ENCODE data around the gene KDSR. TPM values are rescaled to one million over a fixed set of nuclear protein-coding genes. Genes with fewer than 3 reads are reported as not detected.
A peak's percentile ranks its signal among the peaks of the same experiment; 100 is the strongest.

The KDSR gene
- total RNA-seq, 1 donor from 2014 or later: 50.2 TPM

DNA sequence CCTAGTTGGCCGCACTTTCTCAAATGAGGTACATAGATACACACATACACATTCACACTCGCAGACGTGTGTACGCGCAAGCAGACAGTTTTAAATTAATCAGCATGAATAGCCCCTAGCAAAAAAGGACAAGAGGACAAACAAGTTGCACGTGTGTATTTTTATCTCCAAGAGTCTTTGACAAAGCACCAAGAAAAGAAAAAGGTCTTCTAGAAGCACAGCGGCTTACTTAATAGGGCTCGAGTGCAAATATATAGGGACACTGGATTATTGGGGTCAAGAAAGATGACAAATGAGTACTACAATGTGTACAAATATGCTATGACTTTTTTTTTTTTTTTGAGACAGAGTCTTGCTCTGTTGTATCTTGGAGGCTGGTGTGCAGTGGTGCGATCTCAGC, 45.7 kb downstream of the KDSR start:
- peaks cover 21% of the 10 kb centered on the region for H3K27me3 Mint-ChIP-seq
- no peaks in the 10 kb centered on the region for H3K36me3 Mint-ChIP-seq
- peaks cover 32% of the 10 kb centered on the region for H3K4me1 Mint-ChIP-seq (ENCODE audit: unreplicated experiment)
- H3K27ac Mint-ChIP-seq: peak overlapping the region; percentile 90
- peak overlapping the region; percentile 83 for H3K4me3 Mint-ChIP-seq
- no peaks in the 10 kb centered on the region for H3K9me3 Mint-ChIP-seq
- TF ChIP-seq, protein P1, sequence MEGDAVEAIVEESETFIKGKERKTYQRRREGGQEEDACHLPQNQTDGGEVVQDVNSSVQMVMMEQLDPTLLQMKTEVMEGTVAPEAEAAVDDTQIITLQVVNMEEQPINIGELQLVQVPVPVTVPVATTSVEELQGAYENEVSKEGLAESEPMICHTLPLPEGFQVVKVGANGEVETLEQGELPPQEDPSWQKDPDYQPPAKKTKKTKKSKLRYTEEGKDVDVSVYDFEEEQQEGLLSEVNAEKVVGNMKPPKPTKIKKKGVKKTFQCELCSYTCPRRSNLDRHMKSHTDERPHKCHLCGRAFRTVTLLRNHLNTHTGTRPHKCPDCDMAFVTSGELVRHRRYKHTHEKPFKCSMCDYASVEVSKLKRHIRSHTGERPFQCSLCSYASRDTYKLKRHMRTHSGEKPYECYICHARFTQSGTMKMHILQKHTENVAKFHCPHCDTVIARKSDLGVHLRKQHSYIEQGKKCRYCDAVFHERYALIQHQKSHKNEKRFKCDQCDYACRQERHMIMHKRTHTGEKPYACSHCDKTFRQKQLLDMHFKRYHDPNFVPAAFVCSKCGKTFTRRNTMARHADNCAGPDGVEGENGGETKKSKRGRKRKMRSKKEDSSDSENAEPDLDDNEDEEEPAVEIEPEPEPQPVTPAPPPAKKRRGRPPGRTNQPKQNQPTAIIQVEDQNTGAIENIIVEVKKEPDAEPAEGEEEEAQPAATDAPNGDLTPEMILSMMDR (conservative IDR thresholded peaks at IDR 0.05): no peak
- DNase-seq (ENCODE audit: extremely low spot score, unreplicated experiment): no peak

- H3K4me3 Mint-ChIP-seq: peak overlapping the region; percentile 83
- peak overlapping the region; percentile 90 for H3K27ac Mint-ChIP-seq
- TF ChIP-seq, protein P1 (conservative IDR thresholded peaks at IDR 0.05): no peak
- H3K4me1 Mint-ChIP-seq (ENCODE audit: unreplicated experiment): peaks cover 32% of the 10 kb centered on the region
- H3K27me3 Mint-ChIP-seq: peaks cover 21% of the 10 kb centered on the region
- H3K9me3 Mint-ChIP-seq: no peaks in the 10 kb centered on the region
- H3K36me3 Mint-ChIP-seq: no peaks in the 10 kb centered on the region
- DNase-seq (ENCODE audit: extremely low spot score, unreplicated experiment): no peak
Measured at GRCh38 chr18:63320975-63321265, 46.1 kb downstream of the KDSR start.

- Mint-ChIP-seq H3K27me3 (peaks cover 21% of the 10 kb centered on the region), H3K4me1 (ENCODE audit: unreplicated experiment) (peaks cover 32% of the 10 kb centered on the region), H3K4me3 (peak overlapping the region; percentile 83), H3K27ac (peak overlapping the region; percentile 90), H3K9me3 (no peaks in the 10 kb centered on the region), H3K36me3 (no peaks in the 10 kb centered on the region)
- DNase-seq (ENCODE audit: extremely low spot score, unreplicated experiment): peak; percentile 79
- TF ChIP-seq, protein P1 (conservative IDR thresholded peaks at IDR 0.05): peak; percentile 10
Measured at GRCh38 chr18:63320123-63320974, 46.7 kb downstream of the KDSR start.

- peaks cover 32% of the 10 kb centered on the region for H3K4me1 Mint-ChIP-seq (ENCODE audit: unreplicated experiment)
- peaks cover 21% of the 10 kb centered on the region for H3K27me3 Mint-ChIP-seq
- no peaks in the 10 kb centered on the region for H3K36me3 Mint-ChIP-seq
- peak within 1 kb of the TSS; percentile 99 for H3K4me3 Mint-ChIP-seq
- TF ChIP-seq, protein P1 (conservative IDR thresholded peaks at IDR 0.05): no peak
- H3K27ac Mint-ChIP-seq: peak within 1 kb of the TSS; percentile 96
- DNase-seq (ENCODE audit: extremely low spot score, unreplicated experiment): peak; percentile 69
- H3K9me3 Mint-ChIP-seq: no peaks in the 10 kb centered on the region
Measured at GRCh38 chr18:63319383-63320122, 47.5 kb downstream of the KDSR start, which contains the start of gene BCL2. Gene BCL2, minus strand, starts transcription at chr18:63319769.

DNA sequence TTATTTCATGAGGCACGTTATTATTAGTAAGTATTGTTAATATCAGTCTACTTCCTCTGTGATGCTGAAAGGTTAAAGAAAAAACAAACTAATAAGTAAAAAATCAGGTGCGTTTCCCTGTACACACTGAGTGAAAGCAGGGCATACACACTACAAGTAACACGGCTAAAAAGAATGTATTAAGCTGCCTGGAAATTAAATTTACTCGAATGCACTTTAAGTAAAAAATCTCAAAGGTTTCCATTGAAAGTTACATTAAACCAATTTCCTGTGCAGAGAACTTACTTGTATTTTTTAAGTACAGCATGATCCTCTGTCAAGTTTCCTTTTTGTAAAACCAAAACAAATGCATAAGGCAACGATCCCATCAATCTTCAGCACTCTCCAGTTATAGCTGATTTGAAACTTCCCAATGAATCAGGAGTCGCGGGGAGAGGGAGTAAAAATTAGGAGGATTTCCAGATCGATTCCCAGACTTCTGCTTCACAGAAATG, 48.1 kb downstream of the KDSR start:
- no peaks in the 10 kb centered on the region for H3K9me3 Mint-ChIP-seq
- H3K27ac Mint-ChIP-seq: peak overlapping the region; percentile 96
- H3K27me3 Mint-ChIP-seq: peaks cover 21% of the 10 kb centered on the region
- DNase-seq (ENCODE audit: extremely low spot score, unreplicated experiment): no peak
- TF ChIP-seq, protein P1 (conservative IDR thresholded peaks at IDR 0.05): no peak
- H3K4me1 Mint-ChIP-seq (ENCODE audit: unreplicated experiment): peaks cover 32% of the 10 kb centered on the region
- H3K36me3 Mint-ChIP-seq: no peaks in the 10 kb centered on the region
- H3K4me3 Mint-ChIP-seq: peak overlapping the region; percentile 99

All from type B pancreatic cell (in vitro differentiated cells).